ENCODE data around the gene TMEM204.

DNA sequence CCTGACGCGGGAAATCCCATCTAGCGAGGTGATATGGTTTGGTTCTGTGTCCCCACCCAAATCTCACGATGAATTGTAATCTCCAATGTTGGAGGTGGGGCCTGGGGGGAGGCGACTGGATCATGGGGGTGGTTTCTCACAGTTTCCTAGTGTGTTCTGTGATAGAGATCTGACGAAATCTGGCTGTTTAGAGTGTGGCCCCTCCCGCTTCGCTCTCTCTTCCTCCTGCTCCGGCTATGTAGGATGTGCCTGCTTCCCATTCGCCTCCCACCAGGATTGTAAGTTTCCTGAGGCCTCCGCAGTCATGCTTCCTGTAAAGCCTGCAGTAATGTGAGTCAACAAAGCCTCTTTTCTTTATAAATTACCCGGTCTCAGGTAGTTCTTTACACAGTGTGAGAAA is 46.8 kb downstream of the TMEM204 start:
- TF ChIP-seq, protein P1, sequence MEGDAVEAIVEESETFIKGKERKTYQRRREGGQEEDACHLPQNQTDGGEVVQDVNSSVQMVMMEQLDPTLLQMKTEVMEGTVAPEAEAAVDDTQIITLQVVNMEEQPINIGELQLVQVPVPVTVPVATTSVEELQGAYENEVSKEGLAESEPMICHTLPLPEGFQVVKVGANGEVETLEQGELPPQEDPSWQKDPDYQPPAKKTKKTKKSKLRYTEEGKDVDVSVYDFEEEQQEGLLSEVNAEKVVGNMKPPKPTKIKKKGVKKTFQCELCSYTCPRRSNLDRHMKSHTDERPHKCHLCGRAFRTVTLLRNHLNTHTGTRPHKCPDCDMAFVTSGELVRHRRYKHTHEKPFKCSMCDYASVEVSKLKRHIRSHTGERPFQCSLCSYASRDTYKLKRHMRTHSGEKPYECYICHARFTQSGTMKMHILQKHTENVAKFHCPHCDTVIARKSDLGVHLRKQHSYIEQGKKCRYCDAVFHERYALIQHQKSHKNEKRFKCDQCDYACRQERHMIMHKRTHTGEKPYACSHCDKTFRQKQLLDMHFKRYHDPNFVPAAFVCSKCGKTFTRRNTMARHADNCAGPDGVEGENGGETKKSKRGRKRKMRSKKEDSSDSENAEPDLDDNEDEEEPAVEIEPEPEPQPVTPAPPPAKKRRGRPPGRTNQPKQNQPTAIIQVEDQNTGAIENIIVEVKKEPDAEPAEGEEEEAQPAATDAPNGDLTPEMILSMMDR (IDR thresholded peaks at IDR 0.05), result no peak
- TF ChIP-seq POLR2A (IDR thresholded peaks at IDR 0.05), result no peak
